ENCODE results near the gene TAF4.

The TAF4 gene

GRCh38 chr20:62064770-62065673 lies 659 bp downstream of the TAF4 start:
- Histone ChIP-seq H3F3A (ENCODE audit: insufficient read depth) (no peaks in the 10 kb centered on the region), H4K20me1 (ENCODE audit: low read depth, low read length) (no peaks in the 10 kb centered on the region), H3K9me2 (replicated peaks; ENCODE audit: insufficient read depth, low read length) (no peaks in the 10 kb centered on the region), H3K9me3 (ENCODE audit: insufficient read depth, low read length) (no peaks in the 10 kb centered on the region), H3K27me3 (ENCODE audit: low read length) (no peaks in the 10 kb centered on the region), H2AFZ (ENCODE audit: low read depth, low read length, severe bottlenecking) (no peak overlapping the region), H3K79me2 (ENCODE audit: insufficient read depth, low read length) (peaks cover 41% of the 10 kb centered on the region), H3K27ac (ENCODE audit: low read depth, low read length) (no peak overlapping the region; the same call in 1 of the 2 replicates), H3K9ac (ENCODE audit: low read length) (peak overlapping the region; percentile 54; the same call in 1 of the 2 replicates), H3K4me2 (ENCODE audit: low read depth, low read length, poor library complexity, severe bottlenecking) (peak overlapping the region; percentile 35), H3K36me3 (ENCODE audit: low read length) (no peaks in the 10 kb centered on the region), H3K4me3 (ENCODE audit: insufficient read depth, low read length, poor library complexity, severe bottlenecking) (peak overlapping the region; percentile 63)
- TF ChIP-seq EZH2phosphoT487 (conservative IDR thresholded peaks at IDR 0.05; ENCODE audit: low read length): no peak
- no peak for TF ChIP-seq CTCF (IDR thresholded peaks at IDR 0.05; ENCODE audit: insufficient read depth, low read length, poor library complexity, severe bottlenecking)

GRCh38 chr20:62063981-62064769 lies 1.5 kb downstream of the TAF4 start:
- TF ChIP-seq EZH2phosphoT487 (conservative IDR thresholded peaks at IDR 0.05; ENCODE audit: low read length) (no peak), CTCF (IDR thresholded peaks at IDR 0.05; ENCODE audit: insufficient read depth, low read length, poor library complexity, severe bottlenecking) (no peak)
- no peaks in the 10 kb centered on the region for H3K36me3 ChIP-seq (ENCODE audit: low read length)
- H3K27me3 ChIP-seq (ENCODE audit: low read length): no peaks in the 10 kb centered on the region
- H3K9me3 ChIP-seq (ENCODE audit: insufficient read depth, low read length): no peaks in the 10 kb centered on the region
- no peak overlapping the region for H2AFZ ChIP-seq (ENCODE audit: low read depth, low read length, severe bottlenecking)
- no peak overlapping the region for H3K27ac ChIP-seq (ENCODE audit: low read depth, low read length)
- no peak overlapping the region for H3K9ac ChIP-seq (ENCODE audit: low read length)
- H3K4me2 ChIP-seq (ENCODE audit: low read depth, low read length, poor library complexity, severe bottlenecking): no peak overlapping the region
- H3F3A ChIP-seq (ENCODE audit: insufficient read depth): no peaks in the 10 kb centered on the region
- H3K4me3 ChIP-seq (ENCODE audit: insufficient read depth, low read length, poor library complexity, severe bottlenecking): no peak overlapping the region
- H3K79me2 ChIP-seq (ENCODE audit: insufficient read depth, low read length): peaks cover 49% of the 10 kb centered on the region
- no peaks in the 10 kb centered on the region for H4K20me1 ChIP-seq (ENCODE audit: low read depth, low read length)
- no peaks in the 10 kb centered on the region for H3K9me2 ChIP-seq (replicated peaks; ENCODE audit: insufficient read depth, low read length)

GRCh38 chr20:62063315-62063980 lies 2.2 kb downstream of the TAF4 start:
- Histone ChIP-seq H3K9ac (ENCODE audit: low read length) (no peak overlapping the region), H3K27me3 (ENCODE audit: low read length) (no peaks in the 10 kb centered on the region), H3K4me2 (ENCODE audit: low read depth, low read length, poor library complexity, severe bottlenecking) (no peak overlapping the region), H2AFZ (ENCODE audit: low read depth, low read length, severe bottlenecking) (no peak overlapping the region), H3K9me3 (ENCODE audit: insufficient read depth, low read length) (no peaks in the 10 kb centered on the region), H3K27ac (ENCODE audit: low read depth, low read length) (no peak overlapping the region), H3K4me3 (ENCODE audit: insufficient read depth, low read length, poor library complexity, severe bottlenecking) (no peak overlapping the region), H3K36me3 (ENCODE audit: low read length) (no peaks in the 10 kb centered on the region), H3K79me2 (ENCODE audit: insufficient read depth, low read length) (peaks cover 53% of the 10 kb centered on the region), H3K9me2 (replicated peaks; ENCODE audit: insufficient read depth, low read length) (no peaks in the 10 kb centered on the region), H4K20me1 (ENCODE audit: low read depth, low read length) (no peaks in the 10 kb centered on the region), H3F3A (ENCODE audit: insufficient read depth) (no peaks in the 10 kb centered on the region)
- TF ChIP-seq EZH2phosphoT487 (conservative IDR thresholded peaks at IDR 0.05; ENCODE audit: low read length): no peak
- TF ChIP-seq CTCF (IDR thresholded peaks at IDR 0.05; ENCODE audit: insufficient read depth, low read length, poor library complexity, severe bottlenecking): no peak
